HepG2 (cell line): ENCODE results near the gene C4B.
"Not testable (repeated sequence)": the region's sequence is repeated elsewhere in the genome, so short reads cannot be mapped to it uniquely, and the experiment has no call there.

Source experiments
- ATM ChIP-seq: fragments of 450-650 bp; IDR thresholded peaks from 2 replicates; pipeline ENCODE4 v1.7.1; 2017; ENCODE audit warnings: mild to moderate bottlenecking, borderline replicate concordance
- DPF2 ChIP-seq: sonication (generic); formaldehyde crosslinking; IDR thresholded peaks from 2 replicates; pipeline ENCODE4 v1.4.0; 2020; ENCODE audit warnings: mild to moderate bottlenecking, low read depth, missing genetic modification reagents, borderline replicate concordance
- GLI4 ChIP-seq: sonication (generic); formaldehyde crosslinking; IDR thresholded peaks from 2 replicates; pipeline ENCODE4 v1.5.1; 2020; ENCODE audit warnings: missing genetic modification reagents, mild to moderate bottlenecking, moderate library complexity, borderline replicate concordance
- JUN ChIP-seq: sonication (generic); formaldehyde crosslinking; IDR thresholded peaks from 2 replicates; pipeline ENCODE4 v1.4.0; 2020; ENCODE audit warnings: mild to moderate bottlenecking, missing genetic modification reagents
- KMT2B ChIP-seq: IDR thresholded peaks from 2 replicates; pipeline ENCODE4 v1.6.1; 2016; ENCODE audit warnings: missing genetic modification reagents, missing compliant biosample characterization
- PHF21A ChIP-seq: sonication (generic); formaldehyde crosslinking; IDR thresholded peaks from 2 replicates; pipeline ENCODE4 v1.5.0; 2020; ENCODE audit warnings: mild to moderate bottlenecking, missing genetic modification reagents
- TCF12 ChIP-seq, 2 experiments: fragments of 450-650 bp in 1 of 2; sonication (generic) in 1 of 2; formaldehyde crosslinking in 1 of 2; IDR thresholded peaks; 2 replicates each; pipeline versions ENCODE4 v1.6.1 to v1.8.0; 2017 to 2022; ENCODE audit warnings: antibody characterized with exemption in 1 of 2, mild to moderate bottlenecking in 1 of 2, missing genetic modification reagents in 1 of 2, moderate library complexity in 1 of 2
- ZNF441 ChIP-seq: sonication (generic); formaldehyde crosslinking; IDR thresholded peaks from 2 replicates; pipeline ENCODE4 v1.7.0; 2021; ENCODE audit warnings: missing genetic modification reagents, borderline replicate concordance
- ZNF788 ChIP-seq: sonication (generic); formaldehyde crosslinking; IDR thresholded peaks from 2 replicates; pipeline ENCODE4 v1.5.0; 2020; ENCODE audit warnings: mild to moderate bottlenecking, missing genetic modification reagents, borderline replicate concordance
- TF ChIP-seq, protein P1 (sequence below): sonication (generic); formaldehyde crosslinking; IDR thresholded peaks from 2 replicates; pipeline ENCODE4 v1.5.0; 2020; ENCODE audit warnings: mild to moderate bottlenecking, missing genetic modification reagents, moderate library complexity
- TF ChIP-seq, protein P2 (sequence below): sonication (generic); formaldehyde crosslinking; IDR thresholded peaks from 2 replicates; pipeline ENCODE4 v1.8.0; 2022; ENCODE audit warnings: mild to moderate bottlenecking, missing genetic modification reagents

DNA sequence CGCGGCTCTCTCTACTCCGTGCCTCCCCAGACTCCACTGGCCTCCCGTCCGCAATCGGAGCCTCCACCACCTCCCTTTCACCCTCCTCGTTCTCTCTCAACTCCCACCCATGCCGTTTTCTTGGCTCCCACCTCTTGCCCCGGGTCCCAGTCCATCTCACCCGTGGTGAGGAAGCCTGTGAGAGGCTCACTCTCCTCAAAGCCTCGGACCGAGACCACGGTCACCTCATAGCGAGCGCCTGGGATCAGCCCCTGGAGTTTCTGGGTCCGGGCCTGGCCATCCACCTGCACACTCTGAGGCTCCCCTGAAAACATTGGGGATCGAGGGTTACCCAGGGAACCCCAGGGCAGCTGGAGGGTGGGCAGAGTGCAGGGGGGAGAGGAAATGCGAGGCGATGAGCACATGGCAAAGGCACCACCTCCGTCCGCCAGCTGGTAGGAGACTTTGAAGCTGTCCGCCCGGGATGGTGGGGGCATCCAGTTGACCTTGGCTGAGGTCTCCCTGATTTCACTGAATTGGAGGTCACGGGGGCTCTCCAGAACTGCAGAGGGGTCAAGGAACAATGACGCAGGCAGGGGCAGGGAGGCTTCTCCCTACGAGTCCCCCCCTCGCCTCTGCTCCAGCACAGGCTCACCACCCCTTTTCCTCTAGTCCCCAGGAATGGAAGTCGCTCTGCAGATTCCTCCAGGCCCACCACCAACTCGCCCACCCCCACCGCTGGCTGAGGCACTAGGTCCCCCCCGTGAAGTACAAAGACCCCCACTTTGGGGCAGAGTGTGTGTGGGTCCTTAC is 29.2 kb downstream of the C4B start:
- TF ChIP-seq DPF2 (CRISPR knock-in tag); JUN (CRISPR knock-in tag); ZNF788 (CRISPR knock-in tag); KMT2B (CRISPR knock-in tag); TCF12 (IDR thresholded peaks at IDR 0.05); TCF12 (CRISPR knock-in tag; IDR thresholded peaks at IDR 0.05); PHF21A (CRISPR knock-in tag); GLI4 (CRISPR knock-in tag); ZNF441; ATM: not testable (repeated sequence)
- TF ChIP-seq, protein P1, sequence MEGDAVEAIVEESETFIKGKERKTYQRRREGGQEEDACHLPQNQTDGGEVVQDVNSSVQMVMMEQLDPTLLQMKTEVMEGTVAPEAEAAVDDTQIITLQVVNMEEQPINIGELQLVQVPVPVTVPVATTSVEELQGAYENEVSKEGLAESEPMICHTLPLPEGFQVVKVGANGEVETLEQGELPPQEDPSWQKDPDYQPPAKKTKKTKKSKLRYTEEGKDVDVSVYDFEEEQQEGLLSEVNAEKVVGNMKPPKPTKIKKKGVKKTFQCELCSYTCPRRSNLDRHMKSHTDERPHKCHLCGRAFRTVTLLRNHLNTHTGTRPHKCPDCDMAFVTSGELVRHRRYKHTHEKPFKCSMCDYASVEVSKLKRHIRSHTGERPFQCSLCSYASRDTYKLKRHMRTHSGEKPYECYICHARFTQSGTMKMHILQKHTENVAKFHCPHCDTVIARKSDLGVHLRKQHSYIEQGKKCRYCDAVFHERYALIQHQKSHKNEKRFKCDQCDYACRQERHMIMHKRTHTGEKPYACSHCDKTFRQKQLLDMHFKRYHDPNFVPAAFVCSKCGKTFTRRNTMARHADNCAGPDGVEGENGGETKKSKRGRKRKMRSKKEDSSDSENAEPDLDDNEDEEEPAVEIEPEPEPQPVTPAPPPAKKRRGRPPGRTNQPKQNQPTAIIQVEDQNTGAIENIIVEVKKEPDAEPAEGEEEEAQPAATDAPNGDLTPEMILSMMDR = not testable (repeated sequence)
- TF ChIP-seq, protein P2, sequence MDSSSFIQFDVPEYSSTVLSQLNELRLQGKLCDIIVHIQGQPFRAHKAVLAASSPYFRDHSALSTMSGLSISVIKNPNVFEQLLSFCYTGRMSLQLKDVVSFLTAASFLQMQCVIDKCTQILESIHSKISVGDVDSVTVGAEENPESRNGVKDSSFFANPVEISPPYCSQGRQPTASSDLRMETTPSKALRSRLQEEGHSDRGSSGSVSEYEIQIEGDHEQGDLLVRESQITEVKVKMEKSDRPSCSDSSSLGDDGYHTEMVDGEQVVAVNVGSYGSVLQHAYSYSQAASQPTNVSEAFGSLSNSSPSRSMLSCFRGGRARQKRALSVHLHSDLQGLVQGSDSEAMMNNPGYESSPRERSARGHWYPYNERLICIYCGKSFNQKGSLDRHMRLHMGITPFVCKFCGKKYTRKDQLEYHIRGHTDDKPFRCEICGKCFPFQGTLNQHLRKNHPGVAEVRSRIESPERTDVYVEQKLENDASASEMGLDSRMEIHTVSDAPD = not testable (repeated sequence)
